ENCODE results near the gene EMILIN2. TPM values are rescaled to one million over a fixed set of nuclear protein-coding genes. Genes with fewer than 3 reads are reported as not detected.

The EMILIN2 gene
- total RNA-seq, 3 donors from 2014 or later (not counting 1 experiment from before 2014, with no cell fraction given): 8.4 to 25.6 (median 9.8) TPM

- Histone ChIP-seq H3K9me3 (ENCODE audit: control insufficient read depth, insufficient read depth, low read length) (no peaks in the 10 kb centered on the region), H3K27ac (ENCODE audit: low read length) (no peak overlapping the region), H3K36me3 (ENCODE audit: control insufficient read depth, insufficient read depth, low read length) (no peaks in the 10 kb centered on the region), H3K4me1 (ENCODE audit: control insufficient read depth, insufficient read depth, low read length) (peaks cover under 1% of the 10 kb centered on the region), H3K27me3 (ENCODE audit: control insufficient read depth, insufficient read depth, low read length) (no peaks in the 10 kb centered on the region), H3K4me3 (ENCODE audit: low read length) (no peak overlapping the region)
- intact Hi-C loops (cut with micrococcal nuclease): no loop called here
- no peak overlapping the region for H3K4me3 Mint-ChIP-seq
- H3K4me1 Mint-ChIP-seq: peaks cover 11 to 17% of the 10 kb centered on the region in 2 donors
- peaks cover 0 to under 1% of the 10 kb centered on the region in 2 donors for H3K27me3 Mint-ChIP-seq (ENCODE audit: low read depth in 2 of 2)
- ATAC-seq (peak; percentile 60 to 69 (median 60)), DNase-seq (peak in 1 of 2 donors; percentile 73)
- TF ChIP-seq, protein P1, sequence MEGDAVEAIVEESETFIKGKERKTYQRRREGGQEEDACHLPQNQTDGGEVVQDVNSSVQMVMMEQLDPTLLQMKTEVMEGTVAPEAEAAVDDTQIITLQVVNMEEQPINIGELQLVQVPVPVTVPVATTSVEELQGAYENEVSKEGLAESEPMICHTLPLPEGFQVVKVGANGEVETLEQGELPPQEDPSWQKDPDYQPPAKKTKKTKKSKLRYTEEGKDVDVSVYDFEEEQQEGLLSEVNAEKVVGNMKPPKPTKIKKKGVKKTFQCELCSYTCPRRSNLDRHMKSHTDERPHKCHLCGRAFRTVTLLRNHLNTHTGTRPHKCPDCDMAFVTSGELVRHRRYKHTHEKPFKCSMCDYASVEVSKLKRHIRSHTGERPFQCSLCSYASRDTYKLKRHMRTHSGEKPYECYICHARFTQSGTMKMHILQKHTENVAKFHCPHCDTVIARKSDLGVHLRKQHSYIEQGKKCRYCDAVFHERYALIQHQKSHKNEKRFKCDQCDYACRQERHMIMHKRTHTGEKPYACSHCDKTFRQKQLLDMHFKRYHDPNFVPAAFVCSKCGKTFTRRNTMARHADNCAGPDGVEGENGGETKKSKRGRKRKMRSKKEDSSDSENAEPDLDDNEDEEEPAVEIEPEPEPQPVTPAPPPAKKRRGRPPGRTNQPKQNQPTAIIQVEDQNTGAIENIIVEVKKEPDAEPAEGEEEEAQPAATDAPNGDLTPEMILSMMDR (IDR thresholded peaks at IDR 0.05): no peak
- 74% methylated on average over 2 of the region's 3 CpGs for WGBS (ENCODE audit: insufficient coverage)
- peak overlapping the region; percentile 45 to 63 for H3K27ac Mint-ChIP-seq
- H3K9me3 Mint-ChIP-seq: peaks cover 3 to 10% of the 10 kb centered on the region in 2 donors
- H3K36me3 Mint-ChIP-seq: peaks cover 8% of the 10 kb centered on the region
Measured at GRCh38 chr18:2889761-2890192, 43.0 kb downstream of the EMILIN2 start.

DNA sequence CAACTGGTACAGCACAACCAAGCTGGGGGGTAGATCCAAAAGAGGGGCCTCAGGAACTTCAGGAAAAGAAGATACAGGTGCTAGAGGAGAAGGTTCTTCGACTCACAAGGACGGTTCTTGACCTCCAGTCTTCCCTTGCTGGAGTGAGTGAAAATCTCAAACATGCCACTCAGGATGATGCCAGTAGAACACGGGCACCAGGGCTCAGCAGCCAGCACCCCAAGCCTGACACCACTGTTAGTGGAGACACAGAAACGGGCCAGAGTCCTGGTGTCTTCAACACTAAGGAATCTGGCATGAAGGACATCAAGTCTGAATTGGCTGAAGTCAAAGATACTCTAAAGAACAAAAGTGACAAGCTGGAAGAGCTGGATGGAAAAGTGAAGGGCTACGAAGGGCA, 43.8 kb downstream of the EMILIN2 start:
- Histone ChIP-seq H3K27ac (ENCODE audit: low read length) (no peak overlapping the region), H3K4me1 (ENCODE audit: control insufficient read depth, insufficient read depth, low read length) (no peaks in the 10 kb centered on the region), H3K9me3 (ENCODE audit: control insufficient read depth, insufficient read depth, low read length) (no peaks in the 10 kb centered on the region), H3K27me3 (ENCODE audit: control insufficient read depth, insufficient read depth, low read length) (no peaks in the 10 kb centered on the region), H3K4me3 (ENCODE audit: low read length) (no peak overlapping the region), H3K36me3 (ENCODE audit: control insufficient read depth, insufficient read depth, low read length) (no peaks in the 10 kb centered on the region)
- Mint-ChIP-seq H3K27ac (no peak overlapping the region), H3K4me3 (no peak overlapping the region), H3K4me1 (peaks cover 11 to 22% of the 10 kb centered on the region in 2 donors), H3K36me3 (peaks cover 8% of the 10 kb centered on the region), H3K9me3 (peaks cover 3 to 10% of the 10 kb centered on the region in 2 donors), H3K27me3 (ENCODE audit: low read depth in 2 of 2) (peaks cover 0 to 5% of the 10 kb centered on the region in 2 donors)
- 88% methylated on average over 5 of the region's 5 CpGs for WGBS (ENCODE audit: insufficient coverage)
- no peak for DNase-seq
- ATAC-seq: no peak
- TF ChIP-seq, protein P1 (IDR thresholded peaks at IDR 0.05): no peak
- intact Hi-C loops (cut with micrococcal nuclease): no loop called here

- Histone ChIP-seq H3K4me1 (ENCODE audit: control insufficient read depth, insufficient read depth, low read length) (no peaks in the 10 kb centered on the region), H3K4me3 (ENCODE audit: low read length) (no peak overlapping the region), H3K9me3 (ENCODE audit: control insufficient read depth, insufficient read depth, low read length) (no peaks in the 10 kb centered on the region), H3K36me3 (ENCODE audit: control insufficient read depth, insufficient read depth, low read length) (no peaks in the 10 kb centered on the region), H3K27ac (ENCODE audit: low read length) (no peak overlapping the region), H3K27me3 (ENCODE audit: control insufficient read depth, insufficient read depth, low read length) (no peaks in the 10 kb centered on the region)
- intact Hi-C loops (cut with micrococcal nuclease): no loop called here
- Mint-ChIP-seq H3K9me3 (peaks cover 1 to 5% of the 10 kb centered on the region in 2 donors), H3K27ac (no peak overlapping the region), H3K4me1 (peaks cover 11 to 18% of the 10 kb centered on the region in 2 donors), H3K27me3 (ENCODE audit: low read depth in 2 of 2) (peaks cover 0 to 5% of the 10 kb centered on the region in 2 donors), H3K36me3 (peaks cover 8% of the 10 kb centered on the region), H3K4me3 (no peak overlapping the region)
- ATAC-seq (no peak), DNase-seq (peak in 1 of 2 donors; percentile 35)
- TF ChIP-seq, protein P1 (IDR thresholded peaks at IDR 0.05): no peak
- WGBS (ENCODE audit: insufficient coverage): 83% methylated on average over 19 of the region's 20 CpGs
Measured at GRCh38 chr18:2891526-2892431, 45.0 kb downstream of the EMILIN2 start.
